Measurements from ENCODE around the gene PEX26. TPM values are rescaled to one million over a fixed set of nuclear protein-coding genes. Genes with fewer than 3 reads are reported as not detected.
A peak's percentile ranks its signal among the peaks of the same experiment; 100 is the strongest.
"Not testable (repeated sequence)": the region's sequence is repeated elsewhere in the genome, so short reads cannot be mapped to it uniquely, and the experiment has no call there.

Gene PEX26
- total RNA-seq, 1 donor from 2014 or later = 25.9 TPM

DNA sequence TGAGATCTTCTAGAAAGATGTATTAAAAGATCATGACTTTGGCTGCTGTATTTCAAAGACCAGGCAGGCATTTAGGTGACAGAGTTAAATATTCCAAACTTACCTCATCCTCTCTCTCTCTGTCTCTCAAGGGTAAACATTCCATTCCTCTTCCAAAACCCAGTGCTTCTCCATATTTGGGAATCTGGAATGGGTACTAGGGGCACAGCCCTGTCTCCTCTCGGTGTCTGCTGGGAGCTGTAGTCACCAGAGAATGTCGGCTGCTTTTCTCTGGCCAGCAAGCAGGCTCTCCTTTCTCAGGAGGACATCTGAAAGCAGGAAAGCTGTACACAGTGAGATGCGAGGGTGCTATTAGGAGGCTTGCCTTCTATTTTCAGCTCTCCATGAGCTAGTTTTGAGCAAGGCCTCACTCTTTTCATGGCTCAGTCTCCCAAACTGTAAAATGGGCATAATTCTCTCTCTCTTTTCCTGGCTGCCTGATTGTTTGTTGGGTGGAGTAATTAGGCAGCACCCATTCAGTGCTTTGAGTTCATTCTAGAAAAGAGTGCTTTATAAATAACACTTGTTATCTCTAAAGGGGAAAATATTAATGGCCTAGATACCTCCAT, 9.3 kb upstream of the PEX26 start:
- intact Hi-C loops (cut with DNase I) = no loop called here
- ATAC-seq = peak; percentile 88
- no peak for DNase-seq (ENCODE audit: low spot score)

DNA sequence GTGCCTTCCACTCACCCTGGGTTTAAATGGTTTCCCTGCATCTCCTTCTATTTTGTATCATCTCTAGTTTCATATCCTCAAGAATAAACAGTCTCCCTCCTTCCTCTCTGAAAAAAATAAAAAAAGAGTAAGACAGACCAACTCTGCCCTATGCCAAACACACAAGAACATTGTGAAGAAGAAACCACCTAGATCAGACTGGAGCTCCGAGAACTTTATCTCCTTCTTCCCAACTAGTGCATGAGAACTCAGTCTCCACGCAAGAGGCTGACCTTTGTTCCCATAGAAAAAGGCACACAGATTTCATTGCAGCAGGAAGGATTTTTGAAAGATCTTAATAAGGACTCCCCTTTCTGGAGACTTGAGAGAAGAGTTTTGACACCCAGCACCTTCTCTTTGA, 8.7 kb upstream of the PEX26 start:
- intact Hi-C loops (cut with DNase I) = no loop called here
- DNase-seq (ENCODE audit: low spot score) (no peak), ATAC-seq (no peak)

DNA sequence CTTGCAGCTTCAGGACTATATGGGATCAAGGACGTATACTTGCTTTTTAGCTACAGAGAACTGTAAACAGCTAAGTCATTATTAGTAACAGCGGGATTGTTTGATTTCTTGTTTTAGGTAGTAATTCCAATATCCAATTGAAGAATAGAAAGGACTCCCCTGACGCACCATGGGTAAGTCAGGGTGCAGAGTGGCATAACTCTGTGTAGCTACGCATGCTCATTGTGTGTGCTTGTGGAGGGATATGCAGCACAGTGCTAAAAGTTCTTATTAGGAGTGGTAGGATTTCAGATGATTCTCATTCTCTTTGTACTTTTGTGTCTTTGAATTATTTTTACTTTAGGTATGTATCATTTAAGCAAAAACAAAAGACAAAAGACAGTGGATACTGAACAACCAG, 7.7 kb upstream of the PEX26 start:
- no peak for DNase-seq (ENCODE audit: low spot score)
- no peak for ATAC-seq
- intact Hi-C loops (cut with DNase I) = loop anchor here (5.0 kb wide), 1 partner anchor 238 kb away; no protein-coding TSS in a partner anchor

DNA sequence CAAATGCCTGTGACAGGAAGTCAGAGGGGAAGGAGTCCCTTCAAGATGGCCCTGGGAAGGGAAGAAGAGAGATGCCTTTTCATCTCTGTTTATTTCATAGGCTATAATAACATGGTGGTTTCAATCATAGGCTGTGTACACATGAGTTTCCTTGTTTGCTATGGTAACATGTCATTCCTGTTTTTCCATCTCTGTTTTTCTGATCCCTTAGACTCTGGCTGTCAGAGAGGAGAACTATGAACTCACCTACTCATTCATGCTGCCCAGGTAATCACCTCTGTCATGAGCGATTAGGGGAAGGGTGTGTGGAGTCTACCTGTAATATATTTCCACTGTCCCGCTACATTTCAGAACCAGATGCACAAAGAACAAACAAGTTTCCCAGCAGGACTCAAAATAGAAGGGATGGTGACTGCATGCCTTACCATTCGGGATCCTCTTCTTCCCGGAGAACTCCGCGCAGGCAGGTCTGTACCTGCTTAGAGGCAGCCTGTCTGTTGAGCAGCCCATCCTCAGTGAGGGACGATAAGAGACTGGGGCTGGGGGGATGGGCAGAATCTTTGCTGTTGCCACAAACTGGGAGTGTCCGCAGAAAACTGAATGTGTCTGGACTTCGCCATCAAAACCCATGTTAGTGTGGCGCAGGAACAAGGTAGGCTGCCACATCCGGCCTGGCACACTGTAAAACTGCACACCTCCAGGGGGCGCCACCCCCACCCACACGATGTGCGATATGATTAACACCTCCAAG, 7.1 kb upstream of the PEX26 start:
- intact Hi-C loops (cut with DNase I) = loop anchor here (5.0 kb wide), 1 partner anchor 238 kb away; no protein-coding TSS in a partner anchor
- DNase-seq (ENCODE audit: low spot score) (no peak), ATAC-seq (no peak)

DNA sequence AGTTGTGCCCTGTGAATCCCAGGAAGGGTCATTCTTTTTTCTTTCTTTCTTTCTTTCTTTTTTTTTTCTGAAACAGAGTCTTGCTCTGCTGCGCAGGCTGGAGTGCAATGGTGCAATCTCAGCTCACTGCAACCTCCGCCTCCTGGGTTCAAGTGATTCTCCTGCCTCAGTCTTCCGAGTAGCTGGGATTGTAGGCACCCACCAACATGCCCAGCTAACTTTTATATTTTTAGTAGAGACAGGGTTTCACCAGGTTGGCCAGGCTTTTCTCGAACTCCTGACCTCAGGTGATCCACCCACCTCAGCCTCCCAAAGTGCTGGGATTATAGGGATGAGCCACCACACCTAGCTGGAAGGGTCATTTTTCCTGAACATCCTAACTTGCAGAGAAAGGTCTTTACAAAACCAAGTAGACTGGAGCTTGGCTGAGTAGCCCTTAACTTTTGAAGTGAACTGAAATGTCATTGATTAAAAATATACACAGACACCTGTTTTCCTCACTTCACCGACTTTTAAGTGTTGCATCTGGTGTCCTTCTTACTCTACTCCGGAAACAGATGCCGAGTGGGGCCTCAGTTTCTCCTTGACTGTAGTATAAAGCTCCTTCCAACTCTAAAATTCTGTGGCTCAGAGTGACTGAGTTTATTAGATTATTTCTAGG, 6.4 kb upstream of the PEX26 start:
- ATAC-seq; DNase-seq (ENCODE audit: low spot score): not testable (repeated sequence)
- intact Hi-C loops (cut with DNase I) = loop anchor here (5.0 kb wide), 1 partner anchor 239 kb away; no protein-coding TSS in a partner anchor

DNA sequence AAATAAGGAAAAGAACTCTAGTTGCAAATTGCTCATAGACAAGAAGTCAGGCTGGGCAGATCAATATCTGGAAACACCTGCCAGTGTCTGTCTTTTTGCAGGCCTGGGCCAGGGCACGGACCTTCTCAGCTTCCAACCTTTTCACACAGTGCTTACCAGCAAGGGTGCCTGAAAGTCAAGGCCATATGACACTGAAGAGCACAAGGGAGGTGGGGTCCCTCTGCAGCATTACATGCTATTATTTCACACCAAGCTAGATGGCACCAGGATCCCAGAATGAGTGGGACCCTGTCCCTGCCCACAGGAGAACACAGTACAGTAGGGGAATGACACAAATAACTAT, 5.9 kb upstream of the PEX26 start:
- ATAC-seq (no peak), DNase-seq (ENCODE audit: low spot score) (no peak)
- intact Hi-C loops (cut with DNase I) = loop anchor here (5.0 kb wide), 1 partner anchor 240 kb away; no protein-coding TSS in a partner anchor

DNA sequence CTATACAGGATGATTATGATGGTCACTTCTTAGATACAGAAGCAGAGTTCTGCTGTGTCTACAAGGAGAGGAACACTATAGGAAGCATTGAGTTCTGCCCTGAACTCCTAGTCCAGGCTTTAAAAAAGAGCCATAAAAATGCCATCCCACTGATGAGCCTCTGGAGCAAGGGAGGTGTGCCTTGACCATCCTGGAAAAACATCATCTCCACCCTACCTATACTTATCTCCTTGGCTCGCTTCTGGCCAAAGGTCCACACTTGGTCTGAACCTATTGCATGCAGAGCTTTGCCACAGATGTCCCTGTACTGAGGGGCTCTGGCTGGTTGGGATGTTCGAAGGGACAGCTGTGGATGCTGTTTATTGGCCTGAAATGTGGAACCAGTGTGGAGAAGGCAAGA, 4.3 kb upstream of the PEX26 start:
- ATAC-seq = no peak
- no peak for DNase-seq (ENCODE audit: low spot score)
- intact Hi-C loops (cut with DNase I) = loop anchor here (5.0 kb wide), 1 partner anchor 241 kb away; no protein-coding TSS in a partner anchor

DNA sequence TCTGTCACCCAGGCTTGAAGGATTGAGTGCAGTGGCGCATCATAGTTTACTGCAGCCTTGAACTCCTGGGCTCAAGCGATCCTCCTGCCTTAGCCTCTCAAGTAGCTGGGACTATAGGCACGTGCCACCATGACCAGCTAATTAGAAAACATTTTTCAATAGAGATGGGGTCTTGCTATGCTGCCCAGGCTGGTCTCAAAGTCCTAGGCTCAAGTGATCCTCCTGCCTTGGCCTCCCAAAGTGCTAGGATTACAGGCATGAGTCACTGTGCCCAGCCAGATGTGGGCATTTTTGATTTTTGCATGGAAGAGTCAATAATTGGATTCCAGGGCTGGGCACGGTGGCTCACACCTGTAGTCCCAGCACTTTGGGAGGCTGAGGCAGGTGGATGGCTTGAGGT, 3.9 kb upstream of the PEX26 start:
- not testable (repeated sequence) for ATAC-seq; DNase-seq (ENCODE audit: low spot score)
- intact Hi-C loops (cut with DNase I) = loop anchor here (5.0 kb wide), 1 partner anchor 242 kb away; no protein-coding TSS in a partner anchor

DNA sequence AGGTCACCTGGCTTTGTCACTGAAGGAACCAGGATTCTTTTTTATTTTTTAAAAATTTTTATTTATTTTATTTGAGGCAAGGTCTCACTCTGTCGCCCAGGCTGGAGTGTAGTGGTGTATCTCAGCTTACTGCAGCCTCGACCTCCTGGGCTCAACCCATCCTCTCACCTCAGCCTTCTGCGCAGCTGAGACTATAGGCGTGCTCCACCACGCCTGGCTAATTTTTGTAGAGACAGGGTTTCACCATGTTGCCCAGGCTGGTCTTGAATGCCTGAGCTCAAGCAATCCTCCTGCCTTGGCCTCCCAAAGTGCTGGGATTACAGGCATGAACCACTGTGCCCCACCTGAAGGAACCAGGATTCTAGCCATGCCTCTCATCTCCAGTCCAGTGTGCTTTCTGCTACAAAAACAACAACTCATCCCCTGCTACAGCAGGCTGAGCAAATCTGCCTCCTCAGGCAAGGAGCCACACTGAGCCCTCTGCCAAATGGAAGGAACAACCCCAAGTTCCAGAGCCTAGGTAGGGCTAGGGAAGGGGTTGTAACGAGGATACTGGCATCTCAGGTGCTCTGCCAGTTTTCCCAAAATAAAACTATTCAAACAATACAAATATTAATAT, 2.6 kb upstream of the PEX26 start:
- intact Hi-C loops (cut with DNase I) = no loop called here
- ATAC-seq (no peak), DNase-seq (ENCODE audit: low spot score) (no peak)

DNA sequence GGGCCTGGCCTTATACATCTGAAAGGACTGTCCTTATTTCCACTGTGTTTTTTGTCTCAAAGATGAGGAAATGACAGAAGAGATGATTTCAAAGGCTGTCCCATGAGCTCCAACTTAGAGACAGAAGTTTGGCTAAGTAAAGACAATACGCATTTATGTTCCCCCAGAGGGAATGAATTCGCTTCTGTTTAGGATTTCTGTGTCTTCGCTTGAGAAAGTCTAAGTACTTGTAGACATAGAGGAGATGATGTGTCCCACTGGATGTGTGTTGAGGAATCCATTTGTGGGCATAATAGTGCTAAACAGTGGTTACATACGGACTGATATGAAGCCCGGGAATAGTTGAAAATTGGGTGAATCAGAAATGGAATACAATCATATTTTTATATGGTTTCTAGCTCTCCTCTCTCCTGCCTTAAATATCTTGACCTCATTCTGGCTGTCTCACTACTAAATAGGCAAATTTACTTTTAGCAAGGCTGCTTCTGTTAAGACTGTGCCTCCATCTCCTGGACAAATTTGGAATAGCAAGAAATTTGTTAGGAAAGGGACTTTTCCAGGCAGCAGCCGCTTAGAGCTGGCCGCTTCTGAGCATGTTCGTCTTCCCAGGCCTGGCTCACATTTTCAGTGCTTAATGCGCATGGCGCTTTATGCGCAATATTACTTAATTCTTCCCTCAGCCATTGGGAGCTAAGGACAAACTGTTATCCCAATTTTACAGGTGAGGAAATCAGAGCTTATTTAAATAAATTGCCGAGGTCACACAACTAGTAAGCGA, 1.9 kb upstream of the PEX26 start:
- DNase-seq (ENCODE audit: low spot score) (no peak), ATAC-seq (peak; percentile 71)
- intact Hi-C loops (cut with DNase I) = no loop called here

DNA sequence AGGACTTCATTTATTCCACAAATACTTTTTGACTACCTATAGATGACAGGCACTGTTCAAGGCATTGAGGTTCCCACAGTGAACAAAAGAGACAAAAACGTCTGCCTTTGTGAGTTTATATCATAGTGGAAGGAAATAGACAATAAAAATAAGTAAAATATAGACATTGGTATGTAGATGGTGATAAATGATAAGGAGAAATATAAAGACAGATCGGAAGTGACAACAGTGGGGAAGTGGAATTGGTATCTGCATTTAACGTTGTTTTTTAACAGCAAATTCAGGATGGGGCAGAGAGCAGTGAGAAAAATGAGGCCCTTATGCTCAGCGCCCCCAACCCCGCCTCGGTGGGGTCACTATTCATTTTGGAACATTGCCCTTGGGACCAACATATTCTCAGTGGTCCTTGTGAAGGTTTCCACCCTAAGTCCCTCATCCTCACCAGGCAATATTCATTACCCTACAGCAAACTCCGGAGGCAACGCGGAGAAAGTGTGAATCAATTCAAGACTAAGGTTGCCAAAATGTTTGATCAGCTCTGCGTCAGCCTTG, 627 bp upstream of the PEX26 start:
- ATAC-seq = peak; percentile 3
- DNase-seq (ENCODE audit: low spot score) = no peak
- intact Hi-C loops (cut with DNase I) = no loop called here

DNA sequence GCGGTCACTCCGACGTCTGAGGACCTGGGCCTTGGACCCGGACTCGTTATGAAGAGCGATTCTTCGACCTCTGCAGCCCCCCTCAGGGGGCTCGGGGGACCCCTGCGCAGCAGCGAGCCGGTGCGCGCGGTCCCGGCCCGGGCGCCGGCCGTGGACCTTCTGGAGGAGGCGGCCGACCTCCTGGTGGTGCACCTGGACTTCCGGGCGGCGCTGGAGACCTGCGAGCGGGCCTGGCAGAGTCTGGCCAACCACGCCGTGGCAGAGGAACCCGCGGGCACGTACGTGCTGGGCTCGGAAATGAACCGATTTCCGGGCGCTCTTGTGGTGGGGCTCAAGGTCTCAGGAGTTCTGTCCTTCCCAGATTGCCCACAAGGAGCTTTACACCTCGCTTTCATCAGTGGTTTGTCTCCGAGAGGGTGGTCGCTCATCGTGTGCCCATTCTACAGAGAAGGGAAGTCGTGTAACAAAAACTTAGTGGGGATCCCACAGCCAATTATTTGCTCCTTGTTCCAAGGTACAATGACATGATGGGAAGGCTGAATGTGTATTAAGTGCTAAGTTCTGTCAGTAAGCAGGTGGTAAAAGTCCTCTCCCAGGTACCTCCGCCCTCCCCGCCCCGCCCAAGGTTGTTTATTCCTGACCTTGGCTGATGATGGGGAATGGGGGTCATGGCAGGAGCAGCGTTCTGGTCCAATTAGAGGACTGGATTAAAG, 695 bp downstream of the PEX26 start:
- ATAC-seq (peak; percentile 1), DNase-seq (ENCODE audit: low spot score) (no peak)
- intact Hi-C loops (cut with DNase I) = no loop called here

DNA sequence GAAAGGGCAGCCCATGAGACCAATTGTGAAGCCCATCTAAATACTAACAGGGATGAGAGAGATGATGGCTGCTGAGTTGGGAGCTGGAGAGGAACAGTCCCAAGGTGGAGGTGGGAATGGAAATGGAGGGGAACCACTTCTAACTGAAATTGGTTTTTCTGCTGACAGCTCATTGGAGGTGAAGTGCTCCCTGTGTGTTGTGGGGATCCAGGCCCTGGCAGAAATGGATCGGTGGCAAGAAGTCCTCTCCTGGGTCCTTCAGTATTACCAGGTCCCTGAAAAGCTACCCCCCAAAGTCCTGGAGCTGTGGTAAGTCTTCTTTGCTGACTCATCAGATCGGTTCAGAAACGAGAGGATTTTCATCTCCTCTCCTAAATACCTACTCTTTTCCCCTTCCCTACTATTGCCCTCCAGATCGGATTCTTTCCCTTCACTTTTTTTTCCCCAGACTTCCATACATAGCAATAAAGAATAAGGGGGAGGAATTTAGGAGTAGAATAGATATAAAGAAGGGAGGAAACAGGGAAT, 2.0 kb downstream of the PEX26 start:
- intact Hi-C loops (cut with DNase I) = no loop called here
- ATAC-seq (no peak), DNase-seq (ENCODE audit: low spot score) (no peak)

DNA sequence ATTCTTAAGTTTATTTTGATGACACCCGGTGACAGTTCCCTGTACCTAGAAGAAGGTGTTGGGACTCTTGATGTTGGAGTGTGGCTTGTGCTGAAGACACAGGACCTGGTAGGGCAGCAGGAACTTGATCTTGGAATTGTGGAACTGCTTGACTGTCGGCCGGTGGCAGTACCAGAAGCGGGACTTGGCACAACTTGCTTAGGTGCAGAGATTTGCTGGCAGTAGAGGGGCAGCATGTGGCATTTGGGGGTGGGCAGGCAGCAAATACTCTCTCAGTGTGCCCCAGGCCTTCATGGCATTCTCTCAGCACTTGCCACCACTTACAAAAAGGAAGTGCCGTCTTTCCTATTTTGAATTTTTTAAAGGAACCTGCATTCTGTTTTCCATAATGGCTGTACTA, 3.6 kb downstream of the PEX26 start:
- ATAC-seq = no peak
- intact Hi-C loops (cut with DNase I) = no loop called here
- DNase-seq (ENCODE audit: low spot score) = no peak

DNA sequence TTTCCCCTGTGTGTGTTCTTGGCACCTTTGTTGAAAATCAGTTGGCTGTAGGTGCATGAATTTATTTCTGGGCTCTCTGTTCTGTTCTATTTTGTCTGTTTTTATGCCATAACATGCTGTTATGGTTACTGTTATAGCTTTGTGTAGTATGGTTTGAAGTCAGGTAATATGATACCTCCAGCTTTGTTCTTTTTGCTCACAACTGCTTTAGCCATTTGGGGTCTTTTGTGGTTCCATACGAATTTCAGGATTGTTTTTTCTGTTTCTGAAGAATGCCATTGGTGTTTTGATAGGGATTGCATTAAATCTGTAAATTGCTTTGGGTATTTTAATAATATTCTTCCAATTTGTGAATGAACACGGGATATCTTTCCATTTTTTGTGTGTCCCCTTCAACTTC, 4.7 kb downstream of the PEX26 start:
- ATAC-seq = no peak
- intact Hi-C loops (cut with DNase I) = no loop called here
- DNase-seq (ENCODE audit: low spot score) = no peak

DNA sequence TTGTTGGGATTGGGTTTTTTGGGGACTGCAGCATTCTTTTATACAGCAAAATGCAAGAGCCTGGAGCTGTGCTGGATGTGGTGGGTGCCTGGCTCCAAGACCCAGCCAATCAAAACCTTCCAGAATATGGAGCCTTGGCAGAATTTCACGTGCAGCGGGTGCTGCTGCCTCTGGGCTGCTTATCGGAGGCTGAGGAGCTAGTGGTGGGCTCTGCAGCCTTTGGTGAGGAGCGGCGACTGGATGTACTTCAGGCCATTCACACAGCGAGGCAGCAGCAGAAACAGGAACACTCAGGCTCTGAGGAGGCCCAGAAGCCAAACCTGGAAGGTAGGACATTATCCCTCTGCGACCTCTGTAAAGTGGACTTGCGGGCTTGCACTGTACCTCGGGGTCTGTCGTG, 5.6 kb downstream of the PEX26 start:
- DNase-seq (ENCODE audit: low spot score) (no peak), ATAC-seq (no peak)
- intact Hi-C loops (cut with DNase I) = no loop called here

DNA sequence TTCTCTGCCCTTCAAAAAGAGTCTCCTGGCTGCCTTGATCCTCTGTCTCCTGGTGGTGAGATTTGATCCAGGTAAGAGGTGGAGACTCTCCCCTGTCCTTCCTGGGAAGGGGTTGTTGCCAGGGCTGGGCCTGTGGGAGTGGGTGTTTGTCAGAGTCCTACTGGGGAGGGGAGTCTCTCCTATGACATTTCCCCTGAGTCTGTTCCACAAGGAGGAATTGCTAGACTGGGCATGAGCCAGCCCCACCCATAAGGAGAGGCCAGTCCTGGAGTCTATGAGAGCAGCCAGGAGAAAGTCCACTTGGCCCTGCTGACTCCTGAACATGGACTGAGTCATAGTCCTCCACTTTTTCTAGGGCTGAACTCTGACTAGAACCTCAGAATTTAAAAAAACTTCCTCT, 7.4 kb downstream of the PEX26 start:
- no peak for DNase-seq (ENCODE audit: low spot score)
- intact Hi-C loops (cut with DNase I) = no loop called here
- ATAC-seq = no peak

DNA sequence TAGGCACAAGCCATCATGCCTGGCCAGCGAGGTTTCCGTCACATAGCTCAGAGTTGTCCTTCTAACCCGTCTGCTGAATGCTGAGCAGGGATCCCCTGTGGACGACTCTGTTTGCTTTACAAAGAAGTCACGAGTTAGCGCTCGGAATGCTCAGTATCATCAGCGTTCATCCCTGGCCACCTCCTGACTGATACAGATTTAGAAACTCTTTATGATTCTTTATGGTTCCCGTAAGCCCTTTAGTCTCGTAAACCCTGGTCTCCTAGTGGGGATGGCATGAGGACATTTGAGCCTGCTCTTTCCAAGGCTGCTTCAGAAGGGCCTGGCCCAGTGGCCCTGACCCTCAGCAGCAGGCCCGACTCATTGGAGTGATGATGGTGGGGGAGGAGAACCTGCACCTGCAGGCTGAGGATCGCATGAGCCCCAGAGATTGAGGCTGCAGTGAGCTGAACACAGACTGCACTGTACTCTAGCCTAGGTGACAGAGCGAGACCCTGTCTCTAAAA, 9.6 kb downstream of the PEX26 start:
- intact Hi-C loops (cut with DNase I) = no loop called here
- no peak for DNase-seq (ENCODE audit: low spot score)
- no peak for ATAC-seq

Data from sciatic nerve (tissue), 2 donors.